Breast epithelium (tissue), 3 donors: ENCODE data around the gene LAMA4.

Experiments
- CTCF ChIP-seq, 3 donors: fragments of 450-650 bp; IDR thresholded peaks; one replicate each; pipeline ENCODE4 v1.5.1; 2016 to 2017; ENCODE audit warnings: antibody characterized with exemption in 3 of 3, mild to moderate bottlenecking in 3 of 3, moderate library complexity in 3 of 3
- POLR2A ChIP-seq: fragments of 450-650 bp; IDR thresholded peaks from one replicate; pipeline ENCODE4 v1.6.1; 2016; ENCODE audit warnings: antibody characterized with exemption, mild to moderate bottlenecking, moderate library complexity
- POLR2AphosphoS5 ChIP-seq, 3 donors: sonication (generic); formaldehyde crosslinking; IDR thresholded peaks; one replicate each; pipeline ENCODE4 v1.6.1; 2017; ENCODE audit warnings: antibody characterized with exemption in 3 of 3

GRCh38 chr6:112087916-112088315 lies 166.5 kb downstream of the LAMA4 start:
- TF ChIP-seq POLR2A (no peak), CTCF (IDR thresholded peaks at IDR 0.05) (no peak), POLR2AphosphoS5 (IDR thresholded peaks at IDR 0.05) (no peak)
